ENCODE results near the gene PTPRM.

Gene PTPRM

GRCh38 chr18:7617738-7618422 is 50.8 kb downstream of the PTPRM start:
- DNase-seq (ENCODE audit: low spot score), result no peak
- TF ChIP-seq CTCF (conservative IDR thresholded peaks at IDR 0.05; ENCODE audit: low read depth), result no peak
- CTCF ChIA-PET, result no interaction called here
- POLR2A ChIA-PET (ENCODE audit: low non-redundant PET), result no interaction called here
- H3K27ac ChIP-seq, result no peak overlapping the region

GRCh38 chr18:7618891-7619442 is 51.9 kb downstream of the PTPRM start:
- CTCF ChIA-PET, result no interaction called here
- H3K27ac ChIP-seq, result no peak overlapping the region
- no peak for TF ChIP-seq CTCF (conservative IDR thresholded peaks at IDR 0.05; ENCODE audit: low read depth)
- DNase-seq (ENCODE audit: low spot score), result no peak
- POLR2A ChIA-PET (ENCODE audit: low non-redundant PET), result no interaction called here

- DNase-seq (ENCODE audit: low spot score), result no peak
- no peak overlapping the region for H3K27ac ChIP-seq
- no peak for TF ChIP-seq CTCF (conservative IDR thresholded peaks at IDR 0.05; ENCODE audit: low read depth)
- ChIA-PET POLR2A (ENCODE audit: low non-redundant PET) (no interaction called here), CTCF (interaction anchor here (0.6 kb wide), 1 partner anchor 770 kb away, joined by 4 read pairs; no protein-coding TSS in a partner anchor)
Observed at GRCh38 chr18:7619676-7620075, 52.6 kb downstream of the PTPRM start.

- POLR2A ChIA-PET (ENCODE audit: low non-redundant PET), result no interaction called here
- no peak for TF ChIP-seq CTCF (conservative IDR thresholded peaks at IDR 0.05; ENCODE audit: low read depth)
- H3K27ac ChIP-seq, result no peak overlapping the region
- CTCF ChIA-PET, result interaction anchor here (0.6 kb wide), 1 partner anchor 339 kb away, joined by 4 read pairs; no protein-coding TSS in a partner anchor
- DNase-seq (ENCODE audit: low spot score), result no peak
Observed at GRCh38 chr18:7622721-7623120, 55.6 kb downstream of the PTPRM start.

GRCh38 chr18:7623681-7624080 is 56.6 kb downstream of the PTPRM start:
- TF ChIP-seq CTCF (conservative IDR thresholded peaks at IDR 0.05; ENCODE audit: low read depth), result no peak
- ChIA-PET CTCF (interaction anchor here (0.7 kb wide), 1 partner anchor 40 kb away, joined by 4 read pairs; no protein-coding TSS in a partner anchor), POLR2A (ENCODE audit: low non-redundant PET) (no interaction called here)
- H3K27ac ChIP-seq, result no peak overlapping the region
- DNase-seq (ENCODE audit: low spot score), result no peak

- ChIA-PET CTCF (no interaction called here), POLR2A (ENCODE audit: low non-redundant PET) (no interaction called here)
- no peak overlapping the region for H3K27ac ChIP-seq
- no peak for DNase-seq (ENCODE audit: low spot score)
- no peak for TF ChIP-seq CTCF (conservative IDR thresholded peaks at IDR 0.05; ENCODE audit: low read depth)
Observed at GRCh38 chr18:7624697-7625096, 57.6 kb downstream of the PTPRM start.

Measured in RWPE1 (cell line).